GM21786 (cell line): Measurements from ENCODE around the gene RAB12.
"Not testable (repeated sequence)": the region's sequence is repeated elsewhere in the genome, so short reads cannot be mapped to it uniquely, and the experiment has no call there.

Experiments
- ATAC-seq: cut with Tn5 transposase; IDR thresholded peaks from one replicate; pipeline ENCODE4 v1.9.1; 2021; ENCODE audit not compliant: unreplicated experiment

Gene RAB12

GRCh38 chr18:8610459-8610851, 1.2 kb downstream of the RAB12 start:
- no peak for ATAC-seq

DNA sequence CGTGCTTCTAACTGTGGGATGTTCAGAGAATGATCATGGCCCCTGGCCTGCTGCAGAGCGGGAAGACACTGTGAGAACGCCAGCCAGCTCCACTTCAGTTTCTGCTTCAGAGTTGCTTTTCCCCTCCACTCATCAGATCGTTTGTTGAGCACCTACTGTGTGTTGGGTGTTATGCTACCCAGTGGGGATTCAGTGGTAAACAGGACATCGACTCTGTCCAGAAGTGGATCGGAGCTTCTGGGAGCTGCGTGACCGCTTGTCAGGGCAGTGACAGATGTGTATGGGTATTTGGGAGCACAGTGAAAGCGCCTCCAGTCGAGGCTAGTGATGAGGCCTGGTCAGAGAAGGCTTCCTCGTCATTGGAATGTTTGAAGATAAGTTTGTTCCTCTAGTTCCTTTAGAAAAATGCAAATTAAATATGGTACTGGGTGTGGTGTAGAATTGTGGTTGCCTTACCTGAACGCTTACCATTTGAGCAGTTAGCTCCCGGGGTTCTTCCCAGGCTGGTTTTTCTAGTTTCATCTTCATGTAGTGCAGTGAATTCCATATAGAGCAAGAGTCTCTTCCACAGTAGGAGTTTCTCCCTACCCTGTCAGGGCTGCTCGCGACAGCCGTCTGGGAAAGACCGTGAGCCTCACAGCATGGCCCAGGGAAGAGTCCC, 2.8 kb downstream of the RAB12 start:
- ATAC-seq: no peak

- ATAC-seq: no peak
Measured at GRCh38 chr18:8614875-8615274, 5.6 kb downstream of the RAB12 start.

GRCh38 chr18:8615397-8616027, 6.3 kb downstream of the RAB12 start:
- ATAC-seq: no peak

DNA sequence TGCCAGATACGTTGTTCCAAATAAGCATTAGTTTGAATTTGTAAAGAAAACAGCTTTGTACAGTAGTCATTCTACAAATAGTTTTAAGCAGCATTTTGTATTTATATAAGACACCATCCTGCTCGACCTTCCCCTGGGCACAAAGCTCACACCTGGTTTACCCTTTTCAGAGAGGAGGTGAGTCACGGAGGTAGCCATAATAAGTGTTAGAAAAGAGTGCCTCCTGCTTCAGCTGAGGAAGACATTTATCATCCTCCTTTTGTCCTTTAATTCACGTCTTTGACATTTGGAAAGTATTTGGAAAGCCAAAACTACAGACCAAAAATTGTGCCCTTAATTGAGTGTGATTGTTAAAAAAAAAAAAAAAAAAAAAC, 6.8 kb downstream of the RAB12 start:
- no peak for ATAC-seq

DNA sequence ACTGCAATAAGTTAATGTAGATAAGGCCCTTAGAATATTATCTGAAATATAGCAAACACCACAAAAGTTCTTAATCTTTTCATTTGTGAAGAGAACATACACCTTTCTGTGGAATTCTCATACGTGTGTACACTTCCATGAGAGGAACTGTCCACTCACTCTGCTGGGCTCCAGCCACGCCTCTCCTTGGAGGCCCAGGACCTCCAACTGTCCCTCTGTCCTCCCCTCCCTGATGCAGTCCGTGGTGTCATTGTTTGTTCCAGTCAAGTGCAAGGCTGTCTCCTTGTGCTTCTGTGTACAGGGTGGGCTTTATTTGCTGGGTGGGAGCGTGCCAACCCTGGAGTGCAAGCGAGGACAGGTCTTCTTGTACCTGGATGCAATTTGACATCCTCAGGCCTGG, 8.7 kb downstream of the RAB12 start:
- no peak for ATAC-seq

- ATAC-seq: no peak
Measured at GRCh38 chr18:8619041-8619440, 9.8 kb downstream of the RAB12 start.

DNA sequence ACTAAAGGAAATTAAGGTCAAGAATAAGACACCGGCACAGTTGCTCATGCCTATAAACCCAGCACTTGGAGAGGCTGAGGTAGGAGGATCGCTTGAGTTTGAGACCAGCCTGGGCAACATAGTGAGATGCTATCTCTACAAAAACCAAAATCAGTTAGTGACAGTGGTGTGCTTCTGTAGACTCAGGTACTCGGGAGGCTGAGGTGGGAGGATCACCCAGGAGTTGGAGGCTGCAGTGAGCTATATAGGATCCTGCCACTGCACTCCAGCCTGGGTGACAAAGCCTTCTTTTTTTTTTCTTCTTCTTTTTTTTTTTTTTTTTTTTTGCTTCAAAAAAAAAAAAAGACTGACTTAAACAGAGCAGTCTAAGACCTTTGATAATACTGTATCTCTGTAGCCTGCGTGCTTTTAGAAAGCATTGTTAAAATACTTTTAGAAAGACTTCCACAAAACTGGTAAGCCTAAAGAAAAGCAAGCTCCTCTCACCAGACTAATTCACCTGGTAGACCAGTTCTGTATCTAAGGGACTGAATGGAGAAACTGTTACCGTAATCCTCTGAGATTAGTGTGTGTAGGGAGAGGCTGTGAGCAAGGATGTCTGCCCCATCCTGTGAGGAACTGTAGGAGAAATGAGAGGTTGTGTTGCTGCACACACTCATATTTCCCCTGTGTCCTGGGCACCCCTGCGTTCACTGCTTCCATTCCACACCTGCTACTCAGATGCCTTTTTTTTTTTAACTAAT, 10.8 kb downstream of the RAB12 start:
- ATAC-seq: no peak

GRCh38 chr18:8620845-8621244, 11.6 kb downstream of the RAB12 start:
- ATAC-seq: no peak

GRCh38 chr18:8622625-8623024, 13.4 kb downstream of the RAB12 start:
- not testable (repeated sequence) for ATAC-seq

GRCh38 chr18:8623549-8624106, 14.4 kb downstream of the RAB12 start:
- ATAC-seq: peak; percentile 87

DNA sequence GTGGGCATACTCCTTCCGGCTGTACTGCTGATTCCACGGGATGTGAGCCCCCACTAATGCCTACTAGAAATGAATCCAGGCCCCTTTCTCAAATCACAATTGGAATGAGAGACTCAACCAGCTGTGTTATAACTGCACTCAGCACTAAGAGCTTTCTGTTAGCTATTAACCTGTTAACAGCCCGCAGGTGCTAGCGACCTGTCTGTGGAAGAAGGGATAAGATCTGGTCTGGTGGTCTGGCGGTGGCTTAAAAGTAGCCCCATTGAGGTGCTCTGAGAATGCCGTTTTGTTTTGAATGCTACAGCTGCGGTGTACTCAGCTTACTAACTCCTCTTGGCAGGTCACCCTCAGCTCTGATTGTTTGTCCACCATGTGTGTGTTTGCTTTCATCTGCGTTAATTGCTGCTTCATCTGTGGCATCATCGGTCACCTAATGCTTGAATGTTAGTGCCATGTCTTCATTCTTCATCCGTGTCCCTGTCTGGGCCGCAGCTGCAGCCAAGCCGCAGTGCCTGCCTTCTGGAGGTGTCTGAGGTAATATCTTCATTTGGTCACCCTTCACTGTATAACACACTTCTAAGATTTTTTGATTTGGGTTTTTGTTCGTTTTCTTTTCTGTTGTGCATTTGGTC, 16.3 kb downstream of the RAB12 start:
- no peak for ATAC-seq

GRCh38 chr18:8626414-8627106, 17.3 kb downstream of the RAB12 start:
- no peak for ATAC-seq

GRCh38 chr18:8627107-8627472, 17.9 kb downstream of the RAB12 start:
- no peak for ATAC-seq

DNA sequence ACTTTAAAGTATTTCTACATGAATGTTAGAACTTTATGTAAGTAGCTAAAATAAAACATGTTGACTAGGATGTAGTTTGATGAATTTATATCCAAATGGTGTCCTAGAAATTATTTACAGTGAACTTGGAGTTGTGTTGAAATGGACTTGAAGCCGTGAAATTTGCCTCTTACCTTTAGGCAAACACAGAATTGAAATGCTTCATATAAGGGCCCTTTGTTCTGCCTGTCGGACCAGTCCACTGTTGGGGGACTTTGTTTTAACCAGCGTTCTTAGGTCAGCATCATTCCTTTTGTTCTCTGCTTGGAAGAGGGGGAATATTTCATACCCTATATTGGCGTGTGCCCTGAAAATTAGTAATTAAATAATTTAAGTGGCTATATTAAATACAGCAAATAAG, 18.3 kb downstream of the RAB12 start:
- no peak for ATAC-seq

GRCh38 chr18:8629602-8630001, 20.4 kb downstream of the RAB12 start:
- no peak for ATAC-seq

DNA sequence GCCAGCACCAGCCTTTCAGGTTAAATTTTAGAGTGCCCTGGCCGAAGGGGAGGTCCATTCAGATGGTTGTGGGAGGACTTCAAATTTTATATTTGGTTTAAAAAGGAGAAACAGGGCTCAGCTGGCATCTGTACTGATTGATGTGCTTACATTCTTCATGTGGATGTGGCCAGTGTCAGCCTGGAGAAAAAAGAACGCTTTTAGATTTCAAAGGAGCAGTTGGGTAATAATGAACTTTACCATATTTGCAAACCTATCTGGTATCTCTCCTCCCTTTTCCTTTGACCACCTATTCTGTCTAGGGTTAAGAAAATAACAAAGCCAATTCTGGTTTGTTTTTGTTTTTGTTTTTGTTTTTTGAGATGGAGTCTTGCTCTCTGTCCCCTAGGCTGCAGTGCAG, 21.3 kb downstream of the RAB12 start:
- ATAC-seq: no peak

DNA sequence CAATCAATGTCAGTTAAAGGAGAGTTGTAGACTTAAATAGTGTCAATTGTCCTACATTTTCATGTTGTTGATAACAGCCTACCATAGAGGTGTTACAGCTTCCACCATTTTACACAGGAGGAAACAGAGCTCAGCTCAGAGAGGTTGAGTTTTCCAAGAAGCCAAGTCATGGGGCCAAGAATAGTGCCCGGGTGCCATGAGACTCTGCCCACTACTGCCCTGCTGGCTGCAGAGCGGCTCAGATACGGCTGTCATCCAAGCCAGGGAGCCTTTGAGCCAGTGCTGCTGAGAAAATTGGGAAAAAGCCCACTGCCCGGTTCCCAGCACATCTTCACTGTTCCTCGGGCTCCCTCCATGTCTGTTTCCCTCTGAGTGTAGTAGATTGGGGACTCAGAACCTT, 22.0 kb downstream of the RAB12 start:
- no peak for ATAC-seq

DNA sequence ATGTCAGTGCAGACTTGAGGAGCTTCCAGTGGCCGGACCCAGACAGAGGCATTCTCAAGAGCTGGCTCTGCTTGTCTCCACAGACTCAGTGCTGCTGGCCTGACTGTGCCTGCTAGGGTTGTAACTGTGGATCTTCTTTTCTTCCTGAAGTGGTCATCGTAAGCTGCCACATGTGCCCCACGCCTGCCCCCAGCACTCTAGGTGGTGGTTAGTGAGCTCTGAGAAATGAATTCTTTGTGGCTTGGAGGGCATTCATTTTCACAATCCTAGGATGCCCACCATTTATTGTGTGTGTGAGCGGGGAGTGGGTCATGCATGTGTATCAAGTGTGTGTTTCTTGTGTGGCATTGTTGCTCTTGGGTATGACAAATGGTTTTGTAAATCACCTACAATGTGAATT, 23.1 kb downstream of the RAB12 start:
- ATAC-seq: no peak

DNA sequence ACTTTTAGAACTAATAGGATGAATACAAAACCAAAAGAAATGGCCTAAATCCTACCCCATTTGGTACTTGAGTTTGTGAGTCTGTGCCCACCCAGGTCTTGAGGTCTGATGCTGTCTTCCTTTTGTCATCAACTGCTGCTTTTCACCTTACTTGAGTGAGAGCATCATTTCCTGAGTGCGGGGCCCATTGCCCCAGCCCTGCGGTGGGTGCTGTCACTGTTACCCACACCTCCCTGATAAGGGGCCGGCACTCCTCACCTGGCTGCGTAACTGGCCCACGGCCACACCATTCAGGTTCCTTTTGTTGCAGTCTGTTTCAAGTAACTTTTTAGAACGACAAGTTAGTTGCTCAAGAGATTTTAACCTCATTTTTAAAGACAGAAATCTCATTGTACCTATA, 25.3 kb downstream of the RAB12 start:
- ATAC-seq: no peak

DNA sequence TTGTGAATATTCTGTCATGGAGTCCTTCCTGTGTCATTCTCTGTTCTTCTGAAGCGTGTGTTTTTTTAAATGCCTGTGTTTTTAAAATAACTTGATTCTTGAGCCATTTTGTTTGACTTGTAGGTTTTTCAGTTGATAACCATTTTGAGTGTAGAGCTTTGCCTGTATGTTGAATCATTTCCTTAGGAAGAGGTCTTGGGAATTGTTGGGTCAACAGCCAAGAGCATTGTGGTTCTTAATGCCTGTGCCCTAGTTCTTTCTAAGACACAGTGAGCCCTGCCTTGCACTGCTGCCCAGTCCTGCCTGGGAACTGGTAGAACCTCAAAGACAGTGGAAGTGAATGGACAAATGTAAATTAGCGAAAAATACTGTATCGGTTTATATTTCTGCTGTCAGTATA, 25.9 kb downstream of the RAB12 start:
- no peak for ATAC-seq
